GM18909 (cell line): ENCODE data around the gene MYOM3.

Experiments
- ATAC-seq: cut with Tn5 transposase; IDR thresholded peaks from one replicate; pipeline ENCODE4 v1.9.1; 2021; ENCODE audit warnings: mild to moderate bottlenecking; ENCODE audit not compliant: unreplicated experiment, poor library complexity

Gene MYOM3

GRCh38 chr1:24139222-24139489, 27.2 kb upstream of the MYOM3 start:
- no peak for ATAC-seq

DNA sequence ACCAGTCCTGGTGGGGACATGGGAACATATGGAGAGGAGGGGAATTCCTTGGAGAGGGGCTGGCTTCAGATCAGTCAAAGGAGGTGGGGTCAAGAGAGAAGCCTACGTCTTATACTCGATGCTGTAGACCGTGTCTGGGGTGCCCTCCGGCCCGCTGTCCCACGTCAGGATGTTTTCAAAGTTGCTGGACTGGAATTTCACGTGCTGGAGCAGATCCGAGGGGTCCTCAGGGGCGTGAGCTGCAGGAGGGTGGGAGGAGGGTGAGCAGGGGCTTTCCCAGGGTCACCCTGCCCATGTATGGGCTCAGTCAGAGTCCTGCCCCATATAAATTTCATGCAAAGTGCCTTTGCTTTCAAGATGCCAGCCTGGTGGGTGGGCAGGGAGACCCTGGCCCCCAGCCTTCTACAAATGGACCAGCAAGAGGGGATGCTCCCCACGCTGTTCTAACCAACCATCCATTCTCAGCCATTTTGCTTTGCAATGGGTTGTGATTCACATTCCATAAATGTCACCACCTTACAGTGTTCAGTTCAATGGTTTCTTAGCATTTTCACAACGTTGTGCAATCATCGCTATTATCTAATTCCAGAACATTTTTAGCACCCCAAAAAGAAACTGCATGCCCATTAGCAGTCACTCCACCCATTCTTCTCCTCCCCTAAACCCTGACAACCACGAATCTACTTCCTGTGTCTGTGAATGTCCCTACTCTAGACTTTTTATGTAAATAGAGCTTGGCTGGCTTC, 26.7 kb upstream of the MYOM3 start:
- ATAC-seq: no peak

- ATAC-seq: no peak
These were observed 25.1 kb upstream of the MYOM3 start for GRCh38 chr1:24136956-24137539.

DNA sequence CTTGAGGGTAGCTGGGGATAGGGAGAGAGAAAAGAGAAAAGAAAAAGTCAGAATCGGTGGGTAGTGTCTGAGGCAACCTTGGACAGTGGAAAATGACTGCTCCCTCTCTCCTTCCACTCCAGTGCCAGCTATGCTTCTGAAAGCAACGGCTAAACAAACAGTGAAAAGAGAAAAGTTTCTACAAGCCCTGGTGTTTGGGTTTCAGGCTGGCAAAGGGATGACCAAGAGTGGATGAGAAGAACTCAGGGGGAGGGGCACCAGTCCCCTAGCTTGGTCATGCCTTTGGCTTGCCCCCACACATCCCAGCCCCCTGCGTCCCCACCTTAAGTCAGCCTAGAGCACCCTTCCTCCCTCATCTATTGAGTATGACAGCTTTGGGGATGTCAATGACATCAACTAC, 22.4 kb upstream of the MYOM3 start:
- no peak for ATAC-seq

DNA sequence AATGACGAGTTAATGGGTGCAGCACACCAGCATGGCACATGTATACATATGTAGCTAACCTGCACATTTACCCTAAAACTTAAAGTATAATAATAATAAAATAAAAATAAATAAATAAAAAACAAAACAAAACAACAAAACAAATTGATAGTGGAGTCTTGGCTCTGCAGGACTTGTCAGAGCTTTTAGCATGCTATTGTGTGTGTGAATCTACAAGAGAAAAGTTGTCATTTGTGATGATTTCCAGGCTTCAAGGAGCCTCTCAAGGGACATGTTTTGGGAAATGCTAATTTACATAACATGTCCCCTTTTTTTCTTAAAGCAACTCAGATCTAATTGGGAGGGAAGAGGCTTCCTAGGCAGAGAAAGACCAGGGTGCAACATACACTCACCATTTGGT, 21.9 kb upstream of the MYOM3 start:
- no peak for ATAC-seq

- ATAC-seq: no peak
These were observed 18.4 kb upstream of the MYOM3 start for GRCh38 chr1:24130385-24130784.

GRCh38 chr1:24127801-24128363, 15.9 kb upstream of the MYOM3 start:
- ATAC-seq: no peak

DNA sequence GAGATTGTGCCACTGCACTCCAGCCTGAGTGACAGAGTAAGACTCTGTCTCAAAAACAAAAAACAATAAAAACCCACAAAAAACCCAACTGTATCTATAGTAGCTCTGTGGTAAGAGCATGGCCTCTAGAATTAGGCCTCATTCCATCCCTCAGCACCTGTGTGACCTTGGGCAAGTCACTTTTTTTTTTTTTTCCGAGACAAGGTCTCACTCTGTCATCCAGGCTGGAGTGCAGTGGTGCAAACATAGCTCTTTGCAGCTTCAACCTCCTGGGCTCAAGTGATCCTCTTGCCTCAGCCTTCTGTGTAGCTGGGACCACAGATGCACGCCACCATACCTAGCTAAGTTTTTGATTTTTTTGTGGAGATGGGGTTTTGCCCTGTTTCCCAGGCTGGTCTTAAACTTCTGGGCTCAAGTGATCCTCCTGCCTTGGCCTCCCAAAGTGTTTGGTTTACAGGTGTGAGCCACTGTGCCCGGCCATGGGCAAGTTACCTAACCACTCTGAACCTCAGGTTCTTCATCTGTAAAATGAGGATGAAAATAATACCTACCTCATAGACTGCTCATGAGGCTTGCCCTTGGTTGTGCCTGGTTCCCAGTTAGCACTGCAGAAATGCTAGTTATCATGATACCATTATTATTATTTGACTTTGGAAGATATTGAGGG, 15.3 kb upstream of the MYOM3 start:
- no peak for ATAC-seq

DNA sequence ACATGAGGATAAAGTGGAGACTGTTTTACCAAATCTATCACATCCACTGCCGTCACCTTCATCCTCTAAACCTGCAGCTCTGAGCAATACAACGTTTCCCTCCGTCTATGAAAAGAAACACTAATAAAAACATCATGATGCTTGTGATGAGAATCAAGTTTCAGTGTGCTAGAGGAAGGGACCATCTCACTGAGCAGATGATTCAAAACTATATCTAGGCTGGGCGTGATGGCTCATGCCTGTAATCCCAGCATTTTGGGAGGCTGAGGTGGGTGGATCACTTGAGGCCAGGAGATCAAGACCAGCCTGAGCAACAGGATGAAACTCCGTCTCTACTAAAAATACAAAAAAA, 14.7 kb upstream of the MYOM3 start:
- no peak for ATAC-seq

DNA sequence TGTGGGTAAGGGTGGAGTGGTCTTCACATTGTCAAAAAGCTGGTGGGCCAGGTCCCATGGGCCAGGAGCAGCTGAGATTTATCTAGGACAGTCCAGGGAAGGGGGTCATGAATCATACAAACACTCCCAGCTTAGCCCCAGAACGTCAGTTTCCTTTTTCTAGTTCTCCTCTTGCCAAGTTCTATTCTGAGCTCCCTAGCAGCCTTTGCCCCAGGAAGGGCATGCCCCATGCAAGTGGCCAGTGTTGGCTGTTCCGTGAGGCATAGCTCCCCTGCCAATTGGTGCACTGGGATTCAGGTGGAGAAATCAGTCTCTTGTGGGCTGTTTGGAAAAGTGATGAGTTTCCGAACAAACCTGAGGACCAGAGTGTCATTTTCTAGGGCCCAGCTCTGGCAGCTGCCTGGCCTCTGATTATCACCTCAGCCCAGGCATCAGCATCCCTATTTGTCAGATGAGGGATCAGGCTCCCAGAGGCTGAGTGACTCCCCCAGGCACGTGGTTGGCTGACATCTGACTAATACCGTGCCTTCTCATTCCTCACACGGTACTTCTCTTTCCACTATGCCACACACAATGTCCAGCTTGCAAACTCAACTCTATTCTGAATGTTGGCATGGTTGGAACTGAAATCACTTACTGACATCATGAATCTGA, 14.2 kb upstream of the MYOM3 start:
- ATAC-seq: no peak

DNA sequence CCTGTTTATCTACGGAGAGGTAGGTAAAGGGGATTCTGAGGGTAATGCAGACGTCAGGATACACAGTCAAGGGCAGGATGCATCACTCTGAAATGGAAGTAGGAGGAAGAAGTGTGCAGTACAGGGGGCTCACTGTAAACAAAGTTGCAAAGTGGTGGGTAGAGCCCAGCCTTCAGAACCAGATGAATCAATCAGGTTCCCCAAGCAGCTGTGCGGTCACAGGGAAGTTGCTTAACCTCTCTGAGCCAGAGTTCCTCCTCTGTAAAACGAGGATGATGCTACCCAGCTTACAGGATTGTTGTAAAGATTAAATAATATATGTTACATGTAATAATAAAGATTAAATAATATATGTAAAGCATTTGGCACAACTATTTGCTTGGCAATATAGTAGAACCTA, 13.5 kb upstream of the MYOM3 start:
- no peak for ATAC-seq

DNA sequence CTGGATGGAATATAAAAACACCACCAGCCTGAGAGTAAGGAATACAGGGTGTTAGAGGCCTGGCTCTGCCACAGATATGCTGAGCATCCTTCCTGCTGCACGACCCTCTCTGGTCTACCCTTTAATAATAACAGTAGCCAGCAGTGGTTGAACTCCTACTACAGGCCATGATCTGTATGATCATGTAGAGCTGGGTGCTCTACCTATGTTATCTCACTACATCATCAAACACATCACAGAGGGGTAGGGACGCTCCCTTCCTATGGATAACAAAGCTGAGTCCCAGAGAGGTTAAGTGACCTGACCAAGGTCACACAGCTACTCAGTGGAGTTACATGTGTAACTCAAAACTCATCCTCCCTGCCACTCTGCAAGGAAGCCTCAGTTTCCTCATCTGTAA, 13.0 kb upstream of the MYOM3 start:
- ATAC-seq: no peak

DNA sequence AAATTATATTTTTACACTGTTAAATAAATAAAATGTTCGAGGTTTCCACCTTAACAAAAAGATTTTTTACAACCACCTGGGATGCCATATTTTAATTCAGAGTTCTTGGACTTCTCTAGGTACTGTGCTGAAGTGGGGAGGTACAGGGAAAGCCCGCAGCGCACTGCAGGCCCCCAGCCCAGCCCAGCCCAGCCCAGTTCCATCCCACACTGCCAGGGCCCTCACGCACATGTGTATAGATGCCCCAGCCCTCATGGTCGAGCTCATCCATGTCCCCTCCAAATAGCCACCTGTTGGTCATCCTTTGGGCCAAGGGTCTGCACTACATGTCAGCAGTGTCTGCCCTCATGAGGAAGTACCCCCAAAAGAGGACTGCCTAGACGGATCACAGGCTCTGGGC, 11.7 kb upstream of the MYOM3 start:
- ATAC-seq: no peak

DNA sequence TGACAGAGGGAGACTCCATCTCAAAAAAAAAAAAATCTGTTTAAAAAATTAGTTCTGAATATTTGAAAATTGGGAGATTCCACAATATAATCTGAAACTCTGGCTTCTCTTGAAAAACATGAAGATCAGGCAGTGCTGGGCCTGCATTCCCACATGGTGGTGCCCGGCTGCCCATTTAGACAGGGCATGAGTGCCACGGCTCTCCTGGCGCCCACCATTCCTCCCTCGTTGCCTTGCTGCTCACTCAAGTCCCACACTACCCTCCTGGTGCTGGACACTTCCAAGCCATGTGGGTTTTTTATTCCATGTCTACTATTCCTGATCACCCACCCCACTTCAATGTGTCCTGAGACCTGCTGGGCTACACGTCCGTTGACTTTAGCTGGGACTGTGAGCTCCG, 10.8 kb upstream of the MYOM3 start:
- ATAC-seq: no peak

- ATAC-seq: no peak
These were observed 9.5 kb upstream of the MYOM3 start for GRCh38 chr1:24121406-24121805.

DNA sequence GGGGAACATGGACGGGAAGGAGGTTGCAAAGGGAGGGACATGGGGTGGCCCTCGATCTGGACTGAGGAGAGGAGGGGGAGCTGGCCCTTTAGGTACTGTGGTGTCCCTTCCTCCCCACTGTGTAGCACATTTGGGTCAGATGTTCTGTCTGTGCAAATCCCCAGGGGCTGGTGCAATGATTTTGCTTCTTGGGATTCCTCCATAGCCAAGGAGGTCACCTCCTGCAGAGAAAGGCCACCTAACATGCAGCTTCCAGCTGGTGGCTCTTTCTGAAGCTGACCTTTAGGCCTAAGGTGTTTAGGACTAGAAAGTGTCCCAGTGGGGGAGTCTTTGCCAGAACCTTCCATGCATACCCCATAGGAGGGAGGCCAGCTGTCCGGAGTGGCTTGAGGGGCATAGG, 9.0 kb upstream of the MYOM3 start:
- no peak for ATAC-seq

DNA sequence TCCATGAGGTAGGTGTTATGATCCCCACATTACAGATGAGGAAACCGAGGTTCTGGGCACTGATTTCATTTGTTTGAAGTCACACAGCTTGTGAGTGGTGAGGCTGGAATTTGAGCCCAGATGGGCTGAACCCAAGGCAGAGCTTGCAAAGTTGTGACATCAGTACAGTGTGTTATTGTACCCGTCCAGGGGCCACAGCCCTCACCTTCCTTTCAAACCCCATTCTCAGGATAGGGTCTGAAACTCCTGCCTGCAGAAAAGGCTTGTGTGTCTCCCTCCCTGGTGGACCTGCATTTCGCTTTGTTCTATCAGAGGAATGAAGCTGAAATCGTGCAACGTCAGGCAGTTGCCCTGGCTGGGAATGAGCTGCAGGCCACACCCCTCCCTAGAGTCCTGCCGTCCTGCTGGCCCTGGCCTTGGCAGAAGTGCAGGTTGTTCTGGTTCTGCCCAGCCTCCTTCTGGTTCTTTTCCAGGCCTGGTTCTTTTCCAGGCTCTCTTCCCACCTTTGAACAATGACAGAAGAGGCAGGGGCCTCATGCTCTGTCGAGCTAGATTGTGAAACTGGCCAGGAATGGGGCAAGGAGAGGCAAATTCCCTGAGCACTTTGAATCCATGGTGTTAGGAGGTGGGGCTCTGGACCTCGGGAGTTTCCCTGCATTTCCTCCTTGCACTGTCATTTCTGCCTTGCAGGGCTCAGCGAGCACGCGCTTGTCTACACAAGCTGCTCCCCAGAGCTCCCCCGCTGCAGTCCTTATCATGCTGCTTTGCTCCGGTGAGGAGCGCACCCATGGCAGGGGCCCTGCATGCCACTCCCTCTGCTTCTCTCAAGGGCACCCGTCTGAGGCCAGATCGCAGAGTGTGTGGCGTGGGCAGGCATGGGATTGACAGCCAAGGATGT, 8.2 kb upstream of the MYOM3 start:
- no peak for ATAC-seq

DNA sequence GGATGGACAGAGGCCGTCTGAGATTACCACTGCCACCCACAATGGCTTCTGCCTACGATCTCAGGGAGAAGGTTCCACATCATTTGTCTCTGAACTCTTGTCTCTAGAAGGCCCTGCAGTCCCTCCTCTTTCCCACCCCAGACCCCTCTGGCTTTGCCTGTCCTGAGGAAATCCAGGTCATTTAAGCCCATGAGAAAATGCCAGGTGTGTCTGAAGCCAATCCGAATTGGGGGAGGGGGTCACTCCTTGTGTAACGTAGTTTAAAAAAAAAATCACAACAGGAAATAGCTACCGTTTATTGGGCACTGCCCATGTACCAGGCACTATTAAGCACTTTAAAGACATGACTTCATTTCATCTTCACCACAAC, 7.5 kb upstream of the MYOM3 start:
- ATAC-seq: no peak

DNA sequence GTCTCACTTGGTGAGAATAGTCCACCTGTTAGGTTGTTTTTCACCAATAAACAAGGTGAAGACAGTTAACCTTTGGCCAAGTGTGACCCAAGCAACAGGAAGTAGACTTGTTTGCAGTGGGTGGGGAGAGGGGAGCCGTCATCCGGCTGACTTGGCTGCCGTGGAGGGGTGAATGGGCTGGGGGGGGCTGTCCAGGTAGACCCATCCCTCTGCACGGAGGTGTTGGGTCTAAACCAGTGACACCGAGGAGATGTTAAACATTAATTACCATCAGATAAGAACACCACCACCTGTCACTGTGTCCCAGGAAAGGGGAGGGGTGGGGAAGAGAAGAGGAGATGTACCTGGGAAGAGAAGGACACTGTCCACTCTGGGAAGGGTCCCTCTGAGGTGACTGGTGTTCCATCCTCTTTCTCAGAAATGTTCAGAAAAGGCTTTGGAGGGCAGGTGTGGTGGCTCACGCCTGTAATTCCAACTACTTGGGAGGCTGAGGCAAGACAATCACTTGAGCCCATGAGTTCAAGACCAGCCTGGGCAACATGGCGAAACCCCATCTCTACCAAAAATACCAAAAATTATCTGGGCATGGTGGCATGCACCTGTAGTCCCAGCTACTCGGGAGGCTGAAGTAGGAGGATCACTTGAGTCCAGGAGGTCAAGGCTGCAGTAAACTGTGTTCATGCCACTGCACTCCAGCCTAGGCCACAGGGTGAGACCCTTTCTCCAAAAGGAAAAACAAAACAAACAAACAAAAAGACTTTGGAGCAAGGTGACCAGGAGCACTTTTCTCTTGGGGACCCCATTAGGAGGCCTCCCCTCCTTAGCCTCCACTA, 6.7 kb upstream of the MYOM3 start:
- no peak for ATAC-seq
